OCI-LY1 (cell line): ENCODE results near the gene ZNF385D.

Source experiments
- CTCF ChIP-seq: fragments of 200-600 bp; sonication (generic), shearing (Covaris generic); IDR thresholded peaks from 2 replicates; pipeline ENCODE4 v1.5.1; 2017; ENCODE audit warnings: mild to moderate bottlenecking, antibody characterized with exemption, low read length, moderate library complexity, mixed read lengths
- EZH2 ChIP-seq: fragments of 200-600 bp; sonication (generic), shearing (Covaris generic); IDR thresholded peaks from 2 replicates; pipeline ENCODE4 v1.8.0; 2017; ENCODE audit warnings: borderline replicate concordance, mixed run types, mild to moderate bottlenecking, antibody characterized with exemption, low read length, moderate library complexity, mixed read lengths

GRCh38 chr3:21795921-21796320, 44.9 kb upstream of the ZNF385D start:
- no peak for TF ChIP-seq CTCF
- TF ChIP-seq EZH2: no peak
